HG02870 (cell line): Measurements from ENCODE around the gene ELK1.
"Not testable (repeated sequence)": the region's sequence is repeated elsewhere in the genome, so short reads cannot be mapped to it uniquely, and the experiment has no call there.

Source experiments
- ATAC-seq: cut with Tn5 transposase; IDR thresholded peaks from one replicate; pipeline ENCODE4 v1.9.1; 2021; ENCODE audit warnings: mild to moderate bottlenecking, moderate library complexity; ENCODE audit not compliant: unreplicated experiment

The ELK1 gene

DNA sequence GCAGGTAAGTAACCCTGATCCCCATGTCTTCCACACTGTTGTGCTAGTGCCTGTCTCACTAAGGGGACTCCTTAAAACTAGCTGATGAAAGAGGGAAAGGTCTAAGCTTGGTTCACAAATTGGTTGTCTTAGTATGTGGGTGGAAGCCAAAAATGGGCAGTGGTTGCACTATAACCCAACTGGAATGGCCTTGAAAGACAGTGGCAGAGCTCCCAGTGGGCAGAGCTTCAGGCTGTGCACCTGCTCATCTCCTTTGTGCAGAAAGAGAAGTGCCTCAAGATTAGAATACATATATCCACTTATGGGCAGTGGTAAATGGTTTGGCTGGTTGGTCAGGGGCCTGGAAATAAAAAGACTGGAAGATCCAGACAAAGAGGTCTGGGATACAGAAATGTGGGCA, 37.9 kb downstream of the ELK1 start:
- ATAC-seq: no peak

DNA sequence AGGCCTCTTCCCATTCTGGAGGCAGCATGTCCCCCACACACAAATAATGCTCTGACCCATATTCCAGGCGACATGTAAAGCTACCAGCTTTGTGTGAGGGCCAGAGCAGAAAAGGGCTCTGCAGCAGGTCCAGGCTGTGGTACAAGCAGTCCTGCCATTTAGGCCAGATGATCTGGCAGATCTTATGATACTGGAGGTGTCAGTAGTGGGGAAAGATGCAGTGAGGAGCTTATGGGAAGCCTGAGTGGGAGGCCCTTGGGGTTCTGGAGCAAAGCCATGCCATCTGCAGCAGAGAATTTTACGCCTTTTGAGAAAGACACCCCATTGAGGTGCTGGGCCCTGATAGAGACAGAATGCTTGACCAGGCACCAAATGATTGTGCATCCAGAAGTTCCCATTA, 38.4 kb downstream of the ELK1 start:
- ATAC-seq: no peak

GRCh38 chrX:47611489-47611888, 38.9 kb downstream of the ELK1 start:
- no peak for ATAC-seq

GRCh38 chrX:47610511-47610910, 39.9 kb downstream of the ELK1 start:
- no peak for ATAC-seq

DNA sequence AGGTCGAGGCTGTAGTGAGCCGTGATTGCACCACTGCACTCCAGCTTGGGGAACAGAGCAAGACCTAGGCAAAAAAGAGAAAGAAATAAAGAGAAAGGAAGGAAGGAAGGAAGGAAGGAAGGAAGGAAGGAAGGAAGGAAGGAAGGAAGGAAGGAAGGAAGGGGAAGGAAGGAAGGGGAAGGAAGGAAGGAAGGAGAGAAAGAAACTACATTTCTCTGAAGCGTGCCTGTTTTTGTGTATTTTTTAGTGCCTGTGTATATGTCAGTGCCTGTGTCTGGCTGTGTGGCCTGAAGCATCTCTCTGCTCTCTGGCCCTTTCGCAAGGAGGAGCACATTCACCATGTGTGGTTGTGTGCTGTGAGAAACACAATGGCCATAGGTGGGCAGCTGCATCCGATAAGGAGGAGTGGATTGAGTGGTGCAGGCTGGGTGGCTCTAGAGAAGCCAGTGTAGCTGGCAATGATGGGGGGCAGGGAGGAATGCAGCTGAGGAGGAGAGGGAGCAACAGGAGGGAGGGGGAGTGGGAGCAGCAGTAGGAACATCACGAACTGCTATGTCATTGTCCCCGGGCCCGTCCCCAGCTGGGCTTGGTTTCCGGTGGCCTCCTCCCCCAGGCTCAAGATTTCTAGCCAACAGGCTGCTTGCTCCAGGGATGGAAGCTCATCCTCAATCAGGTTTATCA, 42.1 kb downstream of the ELK1 start:
- ATAC-seq: no peak

DNA sequence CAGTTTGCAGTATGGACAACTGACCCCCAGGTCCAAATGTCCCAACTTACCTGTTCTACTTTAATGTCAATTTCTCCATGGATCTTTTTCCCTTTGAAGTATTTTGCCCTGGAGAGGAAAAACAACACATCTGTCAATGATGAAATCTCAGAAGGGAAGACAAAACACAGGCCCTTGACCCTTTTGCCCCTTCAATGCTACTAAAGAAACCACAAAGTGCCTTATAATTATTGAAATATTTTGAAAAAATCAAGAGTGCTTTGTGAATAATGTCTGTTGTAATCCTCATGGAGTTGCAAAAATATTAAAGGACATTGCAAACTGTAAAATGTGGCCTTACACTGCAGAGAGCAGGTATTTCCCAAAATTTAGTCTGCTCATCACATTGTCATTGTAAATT, 43.3 kb downstream of the ELK1 start:
- ATAC-seq: no peak

DNA sequence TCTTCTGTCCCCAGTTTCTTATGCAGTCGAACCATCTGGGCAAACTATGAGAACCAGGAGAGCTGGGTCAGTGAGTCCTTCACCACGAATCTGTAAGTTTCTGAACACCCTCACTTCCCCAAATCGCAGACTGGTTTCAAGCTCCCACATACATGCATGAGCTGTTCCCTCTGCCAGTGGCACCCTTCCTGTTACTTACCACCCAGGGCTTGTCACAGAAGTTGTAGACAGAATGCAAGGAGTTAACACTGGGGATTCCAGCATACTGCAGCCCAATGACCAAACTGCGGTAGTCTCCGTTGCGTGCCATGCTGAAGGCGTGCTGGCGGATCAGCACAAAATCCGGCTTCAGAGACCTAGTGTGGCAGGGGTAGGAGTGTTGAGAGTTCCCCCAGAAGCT, 45.3 kb downstream of the ELK1 start:
- no peak for ATAC-seq

- not testable (repeated sequence) for ATAC-seq
Measured at GRCh38 chrX:47603125-47603524, 47.2 kb downstream of the ELK1 start.

DNA sequence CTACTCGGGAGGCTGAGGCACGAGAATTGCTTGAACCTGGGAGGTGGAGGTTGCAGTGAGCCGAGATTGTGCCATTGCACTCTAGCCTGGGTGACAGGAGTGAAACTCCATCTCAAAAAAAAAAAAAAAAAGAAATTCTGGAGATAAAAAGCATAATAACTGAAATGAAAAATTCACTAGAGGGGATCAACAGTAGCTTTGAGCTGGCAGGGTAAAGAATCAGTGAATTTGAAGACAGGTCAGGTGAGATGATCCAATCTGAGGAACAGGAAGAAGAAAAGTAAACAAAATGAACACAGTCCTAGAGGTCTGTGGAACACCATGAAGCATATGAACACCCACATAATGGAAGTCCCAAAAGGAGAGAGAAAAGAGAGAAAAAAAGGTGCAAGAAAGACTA, 53.1 kb downstream of the ELK1 start:
- ATAC-seq: no peak

DNA sequence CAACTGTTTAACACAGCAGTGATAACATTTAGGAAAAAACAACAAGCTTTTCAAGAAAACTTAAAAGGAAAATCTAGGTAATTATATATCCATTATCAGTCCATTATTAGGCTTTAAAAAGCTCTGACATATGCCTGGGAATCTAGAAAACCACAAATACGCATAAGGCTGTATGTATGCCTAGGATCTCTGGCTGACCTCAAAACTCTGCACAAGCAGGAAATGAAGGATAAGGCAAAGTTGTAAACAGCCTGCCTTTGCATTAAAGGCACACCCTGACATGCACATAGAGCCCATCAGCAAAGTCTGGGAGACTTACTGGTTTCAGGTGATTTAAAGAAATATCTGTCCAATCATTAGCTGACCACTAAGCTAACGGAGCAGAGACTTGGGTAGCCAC, 54.1 kb downstream of the ELK1 start:
- no peak for ATAC-seq

- no peak for ATAC-seq
Measured at GRCh38 chrX:47595716-47596251, 54.6 kb downstream of the ELK1 start.

DNA sequence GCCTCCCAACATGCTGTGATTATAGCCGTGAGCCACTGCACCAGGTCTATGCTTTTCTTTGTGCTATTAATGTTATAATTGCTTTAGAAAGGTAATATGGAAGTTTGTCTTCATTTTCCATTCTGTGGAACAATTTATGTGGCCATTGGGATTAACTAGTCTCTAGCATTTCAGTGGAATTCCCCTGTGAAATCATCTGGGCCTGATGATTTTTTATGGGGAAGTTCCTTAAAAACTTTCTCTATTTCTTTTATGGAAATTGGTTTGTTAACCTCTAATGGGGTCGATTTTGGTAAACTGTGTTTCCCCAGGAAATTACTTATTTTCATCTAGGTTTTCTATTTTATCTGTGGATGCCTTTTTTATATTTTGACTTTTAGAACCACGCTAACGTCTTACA, 56.8 kb downstream of the ELK1 start:
- no peak for ATAC-seq

DNA sequence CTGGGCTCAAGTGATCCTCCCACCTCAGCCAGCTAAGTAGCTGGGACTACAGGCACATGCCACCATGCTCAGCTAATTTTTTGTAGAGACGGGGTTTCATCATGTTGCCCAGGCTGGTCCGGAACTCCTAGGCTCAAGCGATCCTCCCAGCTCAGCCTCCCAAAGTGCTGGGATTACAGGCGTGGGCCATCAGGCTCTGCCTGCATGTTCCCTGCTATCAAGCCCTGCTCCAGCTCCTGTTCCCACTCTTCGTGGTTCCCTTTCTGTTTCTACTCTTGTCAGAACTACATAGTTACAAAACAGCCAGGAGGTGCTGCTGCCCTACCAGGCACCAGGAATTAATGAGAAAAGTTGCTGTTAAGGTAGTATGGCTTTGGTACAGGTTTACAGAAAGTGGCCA, 59.4 kb downstream of the ELK1 start:
- ATAC-seq: no peak

DNA sequence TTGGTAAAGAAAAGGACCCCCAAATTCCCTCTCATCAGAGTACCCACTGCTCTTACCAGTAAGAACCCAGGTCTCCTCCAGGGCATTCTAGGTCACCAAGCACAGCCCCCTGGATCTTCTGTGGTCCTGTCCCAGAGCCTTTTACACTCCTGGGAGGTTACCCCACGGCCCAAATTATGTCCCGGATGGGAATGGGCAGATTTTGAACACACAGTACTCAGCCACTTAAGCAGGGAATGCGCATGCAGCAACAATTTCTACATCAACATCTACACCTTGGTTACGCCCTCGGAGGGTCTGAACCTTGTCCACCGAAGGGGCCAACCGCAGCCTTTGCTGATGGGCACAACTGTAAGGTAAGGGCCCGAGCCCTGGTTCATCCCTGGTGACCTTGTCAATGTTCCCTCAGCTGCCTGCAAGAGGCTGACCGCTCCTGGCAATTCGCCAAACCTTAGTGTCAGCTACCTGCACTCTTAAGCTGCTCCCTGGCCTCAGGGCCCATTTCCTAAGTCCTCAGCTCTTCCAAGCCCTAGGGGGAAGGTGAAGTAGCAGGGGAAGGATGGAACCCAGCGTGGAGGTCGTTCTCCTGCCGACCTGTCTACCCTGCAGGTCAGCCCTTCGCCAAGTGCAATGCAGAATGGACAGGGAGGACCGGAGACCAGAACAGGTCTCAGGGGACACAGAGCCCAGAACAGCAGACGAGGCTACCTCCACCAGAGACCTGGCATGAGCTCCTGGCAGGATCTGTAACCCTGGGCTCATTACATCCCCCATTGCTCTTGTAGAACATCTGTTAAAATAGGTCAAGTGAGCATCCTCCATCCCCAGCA, 62.2 kb downstream of the ELK1 start:
- no peak for ATAC-seq

- no peak for ATAC-seq
Measured at GRCh38 chrX:47587091-47587891, 63.1 kb downstream of the ELK1 start.

GRCh38 chrX:47586043-47586787, 64.1 kb downstream of the ELK1 start:
- no peak for ATAC-seq
